Mesothelial cell of epicardium (in vitro differentiated cells): ENCODE results near the gene SETBP1. TPM values are rescaled to one million over a fixed set of nuclear protein-coding genes. Genes with fewer than 3 reads are reported as not detected.
A peak's percentile ranks its signal among the peaks of the same experiment; 100 is the strongest.

Source experiments
- DNase-seq, 2 experiments: peaks; one replicate each; pipeline ENCODE4 v3.0.0; 2021; ENCODE audit warnings: low spot score in 2 of 2; ENCODE audit not compliant: unreplicated experiment in 2 of 2
- H3K27ac Mint-ChIP-seq: 2 replicates; pipeline ENCODE4 v1.8.0; 2021; ENCODE audit warnings: mixed read lengths
- H3K27me3 Mint-ChIP-seq: 2 replicates; pipeline ENCODE4 v1.8.0; 2021; ENCODE audit warnings: low read depth, mixed read lengths
- H3K36me3 Mint-ChIP-seq: 2 replicates; pipeline ENCODE4 v1.8.0; 2021; ENCODE audit warnings: mixed read lengths
- H3K4me1 Mint-ChIP-seq: 2 replicates; pipeline ENCODE4 v1.8.0; 2021; ENCODE audit warnings: mixed read lengths
- H3K4me3 Mint-ChIP-seq: 2 replicates; pipeline ENCODE4 v1.8.0; 2021; ENCODE audit warnings: mild to moderate bottlenecking, moderate library complexity, mixed read lengths
- H3K9me3 Mint-ChIP-seq: 2 replicates; pipeline ENCODE4 v1.8.0; 2021; ENCODE audit warnings: mixed read lengths
- CTCF ChIP-seq: fragments of 200-600 bp; sonication (generic); IDR thresholded peaks from one replicate; pipeline ENCODE4 v1.5.0; 2021; ENCODE audit warnings: antibody characterized with exemption; ENCODE audit not compliant: unreplicated experiment
- total RNA-seq: library from RNA; stranded (reverse); gene quantifications from 3 replicates; pipeline ENCODE4 v1.2.1, GENCODE V29; 2021

The SETBP1 gene
- total RNA-seq, 1 donor from 2014 or later, result 47.7 TPM

GRCh38 chr18:44733069-44733753, 52.5 kb downstream of the SETBP1 start:
- Mint-ChIP-seq H3K36me3 (peaks cover 10% of the 10 kb centered on the region), H3K27me3 (no peaks in the 10 kb centered on the region), H3K4me1 (peaks cover 49% of the 10 kb centered on the region), H3K9me3 (no peaks in the 10 kb centered on the region), H3K27ac (peak overlapping the region; percentile 92), H3K4me3 (no peak overlapping the region)
- no peak for TF ChIP-seq CTCF
- no peak for DNase-seq

- no peaks in the 10 kb centered on the region for H3K27me3 Mint-ChIP-seq
- H3K27ac Mint-ChIP-seq, result no peak overlapping the region
- H3K4me1 Mint-ChIP-seq, result peaks cover 49% of the 10 kb centered on the region
- DNase-seq, result no peak
- no peaks in the 10 kb centered on the region for H3K9me3 Mint-ChIP-seq
- H3K4me3 Mint-ChIP-seq, result no peak overlapping the region
- peaks cover 8% of the 10 kb centered on the region for H3K36me3 Mint-ChIP-seq
- TF ChIP-seq CTCF, result no peak
Observed at GRCh38 chr18:44733754-44734465, 53.2 kb downstream of the SETBP1 start.

GRCh38 chr18:44735096-44735495, 54.4 kb downstream of the SETBP1 start:
- H3K4me3 Mint-ChIP-seq, result no peak overlapping the region
- peaks cover 38% of the 10 kb centered on the region for H3K4me1 Mint-ChIP-seq

GRCh38 chr18:44736664-44737380, 56.1 kb downstream of the SETBP1 start:
- Mint-ChIP-seq H3K27me3 (no peaks in the 10 kb centered on the region), H3K27ac (no peak overlapping the region), H3K9me3 (no peaks in the 10 kb centered on the region), H3K4me1 (peaks cover 28% of the 10 kb centered on the region), H3K36me3 (peaks cover 13% of the 10 kb centered on the region), H3K4me3 (no peak overlapping the region)
- DNase-seq, result no peak
- TF ChIP-seq CTCF, result no peak

More at GRCh38 chr18:44735096-44735495, 54.4 kb downstream of the SETBP1 start:
- Mint-ChIP-seq H3K9me3 (no peaks in the 10 kb centered on the region), H3K27me3 (no peaks in the 10 kb centered on the region), H3K36me3 (peaks cover 15% of the 10 kb centered on the region), H3K27ac (no peak overlapping the region)
- TF ChIP-seq CTCF, result no peak
- DNase-seq, result no peak

GRCh38 chr18:44737623-44738022, 56.9 kb downstream of the SETBP1 start:
- no peaks in the 10 kb centered on the region for H3K27me3 Mint-ChIP-seq
- peaks cover 28% of the 10 kb centered on the region for H3K4me1 Mint-ChIP-seq

More at GRCh38 chr18:44737623-44738022, 56.9 kb downstream of the SETBP1 start:
- peaks cover 13% of the 10 kb centered on the region for H3K36me3 Mint-ChIP-seq
- no peaks in the 10 kb centered on the region for H3K9me3 Mint-ChIP-seq
- no peak overlapping the region for H3K27ac Mint-ChIP-seq
- DNase-seq, result no peak
- H3K4me3 Mint-ChIP-seq, result no peak overlapping the region
- TF ChIP-seq CTCF, result no peak
